K562 (cell line): ENCODE data around the gene SDHAF1. TPM values are rescaled to one million over a fixed set of nuclear protein-coding genes. Genes with fewer than 3 reads are reported as not detected.

Experiments used
- ADNP ChIP-seq: fragments of 200-800 bp; sonication (Bioruptor generic); IDR thresholded peaks from 2 replicates; pipeline ENCODE4 v1.6.1; 2016; ENCODE audit warnings: missing genetic modification characterization, missing compliant biosample characterization
- BCOR ChIP-seq: fragments of 450-650 bp; IDR thresholded peaks from 2 replicates; pipeline ENCODE4 v1.6.1; 2016
- CBX1 ChIP-seq: sonication (generic); IDR thresholded peaks from 2 replicates; pipeline ENCODE4 v1.6.1; 2016; ENCODE audit warnings: antibody characterized with exemption, low read depth, mild to moderate bottlenecking
- CHD2 ChIP-seq: IDR thresholded peaks from 2 replicates; pipeline ENCODE4 v1.6.1; 2011; ENCODE audit warnings: low read depth, low read length
- DNMT1 ChIP-seq: fragments of 450-650 bp; IDR thresholded peaks from 2 replicates; pipeline ENCODE4 v1.6.1; 2016; ENCODE audit warnings: antibody characterized with exemption, mild to moderate bottlenecking
- HDAC6 ChIP-seq: IDR thresholded peaks from 2 replicates; pipeline ENCODE4 v1.6.1; 2012; ENCODE audit warnings: low read depth, mild to moderate bottlenecking, control low read depth, inconsistent platforms, low read length, moderate library complexity
- HMGN3 ChIP-seq: IDR thresholded peaks from 2 replicates; pipeline ENCODE4 v1.6.1; 2011; ENCODE audit warnings: borderline replicate concordance, low read depth, mild to moderate bottlenecking, mixed read lengths, low read length; ENCODE audit not compliant: insufficient read length; ENCODE audit errors: extremely low read depth
- KDM1A ChIP-seq, 2 experiments: fragments of 450-650 bp; IDR thresholded peaks; 2 replicates each; pipeline ENCODE4 v1.6.1; 2016; ENCODE audit warnings: mild to moderate bottlenecking in 2 of 2
- L3MBTL2 ChIP-seq: fragments of 450-650 bp; IDR thresholded peaks from 2 replicates; pipeline ENCODE4 v1.6.1; 2016; ENCODE audit warnings: mild to moderate bottlenecking, moderate library complexity
- NR2C2 ChIP-seq, 2 experiments: fragments of 200-800 bp in 1 of 2; sonication (Bioruptor generic) in 1 of 2; sonication (generic) in 1 of 2; formaldehyde crosslinking in 1 of 2; IDR thresholded peaks; 2 replicates each; pipeline versions ENCODE4 v1.6.1 to v1.8.0; 2016 to 2022; ENCODE audit warnings: mild to moderate bottlenecking in 1 of 2, missing compliant biosample characterization in 1 of 2, missing genetic modification characterization in 1 of 2, missing genetic modification reagents in 1 of 2
- RBM25 ChIP-seq: fragments of 200-400 bp; formaldehyde crosslinking; IDR thresholded peaks from 2 replicates; pipeline ENCODE4 v1.6.1; 2018; ENCODE audit warnings: low read length, low read depth, moderate library complexity; ENCODE audit not compliant: severe bottlenecking
- RBM34 ChIP-seq: fragments of 200-400 bp; formaldehyde crosslinking; IDR thresholded peaks from 2 replicates; pipeline ENCODE4 v1.6.1; 2018; ENCODE audit warnings: low read length, borderline replicate concordance; ENCODE audit not compliant: insufficient read depth
- SAP30 ChIP-seq: fragments of 200-600 bp; sonication (generic); IDR thresholded peaks from 2 replicates; pipeline ENCODE4 v1.6.1; 2012; ENCODE audit warnings: borderline replicate concordance, low read depth, mild to moderate bottlenecking, moderate library complexity, low read length, control low read depth, inconsistent platforms; ENCODE audit not compliant: insufficient read depth, poor library complexity, severe bottlenecking
- STAG1 ChIP-seq: sonication (generic); formaldehyde crosslinking; IDR thresholded peaks from 2 replicates; pipeline ENCODE4 v1.5.0; 2020; ENCODE audit warnings: missing genetic modification reagents, borderline replicate concordance
- ZBTB8A ChIP-seq: fragments of 450-650 bp; IDR thresholded peaks from 2 replicates; pipeline ENCODE4 v1.6.1; 2018; ENCODE audit warnings: mild to moderate bottlenecking, moderate library complexity; ENCODE audit not compliant: partially characterized antibody
- ZFP1 ChIP-seq: fragments of 450-650 bp; formaldehyde crosslinking; IDR thresholded peaks from 2 replicates; pipeline ENCODE4 v1.4.0; 2020; ENCODE audit warnings: mild to moderate bottlenecking, mixed read lengths
- ZNF224 ChIP-seq: sonication (generic); formaldehyde crosslinking; IDR thresholded peaks from 2 replicates; pipeline ENCODE4 v1.8.0; 2022; ENCODE audit warnings: mild to moderate bottlenecking, missing genetic modification reagents
- ZNF24 ChIP-seq: fragments of 450-650 bp; IDR thresholded peaks from 2 replicates; pipeline ENCODE4 v1.6.1; 2016
- polyA plus RNA-seq, 8 experiments: library from polyadenylated mRNA; depleted of rRNA in 4 of 8; stranded (reverse) in 5 of 8; unstranded in 3 of 8; fragments of >200 nt; fragmentation: Nextera tagmentation in 2 of 8; fragmentation: Illumina TruSeq in 1 of 8; extraction: Ambion mirVana in 2 of 8; extraction: Trizol in 1 of 8; gene quantifications; 2 replicates each; pipeline versions ENCODE4 v1.2.1 to v1.2.3, GENCODE V29; 2011 to 2014; ENCODE audit warnings: inconsistent platforms in 1 of 8, missing spikeins in 1 of 8
- total RNA-seq, 7 experiments: library from RNA; depleted of rRNA in 6 of 7; stranded (reverse); fragments of >200 nt in 6 of 7; fragmentation: Illumina TruSeq in 2 of 7; extraction: Trizol in 2 of 7; gene quantifications; 2 replicates each; pipeline versions ENCODE4 v1.2.1 to v1.2.3, GENCODE V29; 2011 to 2021; ENCODE audit warnings: low replicate concordance in 1 of 7
- TF ChIP-seq, protein P1 (sequence below): sonication (generic); formaldehyde crosslinking; IDR thresholded peaks from 2 replicates; pipeline ENCODE4 v1.8.0; 2022; ENCODE audit warnings: mild to moderate bottlenecking, missing genetic modification reagents, borderline replicate concordance
- TF ChIP-seq, protein P2 (sequence below): fragments of 450-650 bp; IDR thresholded peaks from 2 replicates; pipeline ENCODE4 v1.6.1; 2018; ENCODE audit warnings: mild to moderate bottlenecking, low read depth; ENCODE audit not compliant: partially characterized antibody
- TF ChIP-seq, protein P3 (sequence below): sonication (generic); formaldehyde crosslinking; IDR thresholded peaks from 2 replicates; pipeline ENCODE4 v1.8.0; 2022; ENCODE audit warnings: mild to moderate bottlenecking, low read depth, missing genetic modification reagents
- TF ChIP-seq, protein P4 (sequence below): fragments of 250-450 bp; sonication (Bioruptor Pico); IDR thresholded peaks from 2 replicates; pipeline ENCODE4 v1.5.0; 2021; ENCODE audit warnings: mild to moderate bottlenecking, borderline replicate concordance

The SDHAF1 gene
- total and polyA plus RNA-seq, 9 of the 15 experiments (the other 6 are each of a cell fraction or from before 2014, with no cell fraction given), result 0.42 to 55.7 (median 18.8) TPM

DNA sequence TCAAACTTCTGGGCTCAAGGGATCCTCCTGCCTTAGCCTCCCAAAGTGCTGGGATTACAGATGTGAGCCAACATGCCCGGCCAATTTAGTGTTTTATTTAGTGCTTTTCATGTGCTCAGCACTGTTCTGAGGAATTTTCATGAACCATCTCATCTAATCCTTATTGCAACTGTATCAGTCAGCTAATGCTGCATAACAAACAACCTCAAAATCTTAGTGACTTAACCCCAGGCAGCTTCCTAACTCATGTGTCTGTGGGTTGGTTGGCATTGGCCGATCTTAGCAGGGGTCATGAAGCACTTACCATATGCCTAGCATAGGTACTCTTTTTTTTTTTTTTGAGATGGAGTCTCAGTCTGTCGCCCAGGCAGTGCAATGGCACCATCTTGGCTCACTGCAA is 6.2 kb upstream of the SDHAF1 start (continued):
- TF ChIP-seq, protein P1, sequence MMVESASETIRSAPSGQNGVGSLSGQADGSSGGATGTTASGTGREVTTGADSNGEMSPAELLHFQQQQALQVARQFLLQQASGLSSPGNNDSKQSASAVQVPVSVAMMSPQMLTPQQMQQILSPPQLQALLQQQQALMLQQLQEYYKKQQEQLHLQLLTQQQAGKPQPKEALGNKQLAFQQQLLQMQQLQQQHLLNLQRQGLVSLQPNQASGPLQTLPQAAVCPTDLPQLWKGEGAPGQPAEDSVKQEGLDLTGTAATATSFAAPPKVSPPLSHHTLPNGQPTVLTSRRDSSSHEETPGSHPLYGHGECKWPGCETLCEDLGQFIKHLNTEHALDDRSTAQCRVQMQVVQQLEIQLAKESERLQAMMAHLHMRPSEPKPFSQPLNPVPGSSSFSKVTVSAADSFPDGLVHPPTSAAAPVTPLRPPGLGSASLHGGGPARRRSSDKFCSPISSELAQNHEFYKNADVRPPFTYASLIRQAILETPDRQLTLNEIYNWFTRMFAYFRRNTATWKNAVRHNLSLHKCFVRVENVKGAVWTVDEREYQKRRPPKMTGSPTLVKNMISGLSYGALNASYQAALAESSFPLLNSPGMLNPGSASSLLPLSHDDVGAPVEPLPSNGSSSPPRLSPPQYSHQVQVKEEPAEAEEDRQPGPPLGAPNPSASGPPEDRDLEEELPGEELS (CRISPR knock-in tag), result no peak
- TF ChIP-seq ZBTB8A (no peak), NR2C2 (CRISPR knock-in tag; IDR thresholded peaks at IDR 0.05) (no peak), NR2C2 (tag; IDR thresholded peaks at IDR 0.05) (no peak), CHD2 (no peak), HDAC6 (no peak), L3MBTL2 (no peak), KDM1A (IDR thresholded peaks at IDR 0.05) (peak; percentile 52 to 56; a peak in 3 of 4 replicates), RBM25 (peak; percentile 76), ADNP (tag) (0 out of 2 replicates have a peak, but pooled peaks have one; percentile 31), HMGN3 (no peak), ZNF224 (CRISPR knock-in tag) (no peak), CBX1 (0 out of 2 replicates have a peak, but pooled peaks have one; percentile 34), RBM34 (no peak), STAG1 (CRISPR knock-in tag) (no peak), ZFP1 (CRISPR knock-in tag) (no peak), DNMT1 (no peak), SAP30 (no peak), ZNF24 (no peak), BCOR (peak; percentile 88)
- TF ChIP-seq, protein P2, sequence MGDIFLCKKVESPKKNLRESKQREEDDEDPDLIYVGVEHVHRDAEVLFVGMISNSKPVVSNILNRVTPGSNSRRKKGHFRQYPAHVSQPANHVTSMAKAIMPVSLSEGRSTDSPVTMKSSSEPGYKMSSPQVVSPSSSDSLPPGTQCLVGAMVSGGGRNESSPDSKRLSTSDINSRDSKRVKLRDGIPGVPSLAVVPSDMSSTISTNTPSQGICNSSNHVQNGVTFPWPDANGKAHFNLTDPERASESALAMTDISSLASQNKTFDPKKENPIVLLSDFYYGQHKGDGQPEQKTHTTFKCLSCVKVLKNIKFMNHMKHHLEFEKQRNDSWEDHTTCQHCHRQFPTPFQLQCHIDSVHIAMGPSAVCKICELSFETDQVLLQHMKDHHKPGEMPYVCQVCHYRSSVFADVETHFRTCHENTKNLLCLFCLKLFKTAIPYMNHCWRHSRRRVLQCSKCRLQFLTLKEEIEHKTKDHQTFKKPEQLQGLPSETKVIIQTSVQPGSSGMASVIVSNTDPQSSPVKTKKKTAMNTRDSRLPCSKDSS, result no peak
- TF ChIP-seq, protein P3, sequence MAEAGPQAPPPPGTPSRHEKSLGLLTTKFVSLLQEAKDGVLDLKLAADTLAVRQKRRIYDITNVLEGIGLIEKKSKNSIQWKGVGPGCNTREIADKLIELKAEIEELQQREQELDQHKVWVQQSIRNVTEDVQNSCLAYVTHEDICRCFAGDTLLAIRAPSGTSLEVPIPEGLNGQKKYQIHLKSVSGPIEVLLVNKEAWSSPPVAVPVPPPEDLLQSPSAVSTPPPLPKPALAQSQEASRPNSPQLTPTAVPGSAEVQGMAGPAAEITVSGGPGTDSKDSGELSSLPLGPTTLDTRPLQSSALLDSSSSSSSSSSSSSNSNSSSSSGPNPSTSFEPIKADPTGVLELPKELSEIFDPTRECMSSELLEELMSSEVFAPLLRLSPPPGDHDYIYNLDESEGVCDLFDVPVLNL (CRISPR knock-in tag), result no peak
- TF ChIP-seq, protein P4, sequence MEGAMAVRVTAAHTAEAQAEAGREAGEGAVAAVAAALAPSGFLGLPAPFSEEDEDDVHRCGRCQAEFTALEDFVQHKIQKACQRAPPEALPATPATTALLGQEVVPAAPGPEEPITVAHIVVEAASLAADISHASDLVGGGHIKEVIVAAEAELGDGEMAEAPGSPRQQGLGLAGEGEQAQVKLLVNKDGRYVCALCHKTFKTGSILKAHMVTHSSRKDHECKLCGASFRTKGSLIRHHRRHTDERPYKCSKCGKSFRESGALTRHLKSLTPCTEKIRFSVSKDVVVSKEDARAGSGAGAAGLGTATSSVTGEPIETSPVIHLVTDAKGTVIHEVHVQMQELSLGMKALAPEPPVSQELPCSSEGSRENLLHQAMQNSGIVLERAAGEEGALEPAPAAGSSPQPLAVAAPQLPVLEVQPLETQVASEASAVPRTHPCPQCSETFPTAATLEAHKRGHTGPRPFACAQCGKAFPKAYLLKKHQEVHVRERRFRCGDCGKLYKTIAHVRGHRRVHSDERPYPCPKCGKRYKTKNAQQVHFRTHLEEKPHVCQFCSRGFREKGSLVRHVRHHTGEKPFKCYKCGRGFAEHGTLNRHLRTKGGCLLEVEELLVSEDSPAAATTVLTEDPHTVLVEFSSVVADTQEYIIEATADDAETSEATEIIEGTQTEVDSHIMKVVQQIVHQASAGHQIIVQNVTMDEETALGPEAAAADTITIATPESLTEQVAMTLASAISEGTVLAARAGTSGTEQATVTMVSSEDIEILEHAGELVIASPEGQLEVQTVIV, result no peak
